Measurements from ENCODE around the gene GPR137. TPM values are rescaled to one million over a fixed set of nuclear protein-coding genes. Genes with fewer than 3 reads are reported as not detected.

The GPR137 gene
- total and polyA plus RNA-seq, 9 of the 15 experiments (the other 6 are each of a cell fraction or from before 2014, with no cell fraction given), result 0.32 to 26.7 (median 10.7) TPM

DNA sequence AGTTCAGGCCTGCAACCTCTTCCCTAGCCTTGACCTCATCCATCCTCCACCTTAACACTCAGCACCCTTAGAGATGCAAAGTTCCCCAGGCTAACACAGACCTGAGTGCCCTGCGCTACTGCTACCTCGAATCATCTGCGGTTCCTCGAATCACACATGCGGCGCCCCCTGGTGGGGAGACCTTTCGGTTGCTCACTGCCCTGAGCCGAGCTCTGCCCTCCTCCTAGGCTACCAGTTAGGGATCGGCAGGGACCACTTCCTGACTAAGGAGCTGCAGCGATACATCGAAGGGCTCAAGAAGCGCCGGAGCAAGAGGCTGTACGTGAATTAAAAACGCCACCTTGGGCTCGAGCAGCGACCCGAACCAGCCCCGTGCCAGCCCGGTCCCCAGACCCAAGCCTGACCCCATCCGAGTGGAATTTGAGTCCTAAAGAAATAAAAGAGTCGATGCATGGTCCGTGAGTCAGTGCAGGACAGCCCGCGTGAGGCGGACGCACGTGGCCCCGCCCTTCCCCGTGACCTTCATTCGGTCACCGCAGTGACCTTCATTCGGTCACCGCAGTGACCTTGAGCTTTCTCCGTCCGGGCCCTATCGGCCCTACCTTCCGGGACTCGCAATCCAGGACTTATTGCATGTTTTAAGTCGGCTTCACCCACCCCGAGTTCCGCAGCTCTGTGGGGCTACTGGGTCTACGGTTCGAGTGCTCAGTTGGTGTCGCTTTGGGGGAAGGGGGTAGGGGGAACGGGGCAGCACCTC, 18.8 kb downstream of the GPR137 start:
- TSS peak; percentile 97 for BruUV-seq (replicated peaks)
- DNase-seq (ENCODE audit: extremely low read depth in 1 of 4, low spot score in 3 of 4), result peak; percentile 64 to 95 (median 76)
- ChIA-PET POLR2A (interaction anchor here (0.5 to 5.8 kb wide), 18 partner anchors 13 to 1195 kb away, joined by 3 to 68 read pairs (median 4); partner anchors contain the start of genes BAD, FERMT3, NUDT22 and PPP1R14B), CTCF (ENCODE audit: low intra/inter-chr PET ratio) (interaction anchor here (1.4 kb wide), 1 partner anchor 100 kb away, joined by 10 read pairs; no protein-coding TSS in a partner anchor)
- H3K27ac ChIP-seq (ENCODE audit: extremely low read depth, low read depth, low read length), result peak overlapping the region; percentile 100
- peak overlapping the region; percentile 72 for H3K4me3 ChIP-seq
- peaks cover 22% of the 10 kb centered on the region; the same call in 2 of the 3 replicates for H3K36me3 ChIP-seq (ENCODE audit: control insufficient read depth, insufficient read depth, low read length)
- H3K9ac ChIP-seq (ENCODE audit: insufficient read depth in 1 of 2, low read depth in 2 of 2, low read length in 2 of 2), result peak overlapping the region; percentile 94 to 100
- in situ Hi-C loops (cut with MboI) (no loop called here), intact Hi-C loops (cut with micrococcal nuclease) (loop anchor here (1.0 to 10.0 kb wide), 6 partner anchors 34 to 470 kb away; partner anchors contain the start of genes FKBP2, MARK2, PPP1R14B and STIP1)
- peak; percentile 69 for ATAC-seq
- H3K4me1 ChIP-seq (replicated peaks in 1 of 2; ENCODE audit: control insufficient read depth in 2 of 2, insufficient read depth in 2 of 2, low read length in 2 of 2), result peaks cover 32 to 53% of the 10 kb centered on the region in 2 experiments
- H3K4me2 ChIP-seq (ENCODE audit: insufficient read depth, low read length), result peak overlapping the region; percentile 93
- FAIRE-seq, result no peak
- H3K9me3 ChIP-seq (replicated peaks; ENCODE audit: control insufficient read depth, insufficient read depth, low read depth, low read length), result no peaks in the 10 kb centered on the region
- WGBS (ENCODE audit: insufficient coverage, low coverage, missing lambda C conversion rate), result 1% methylated on average over 45 of the region's 46 CpGs
- peak overlapping the region; percentile 93 for H2AFZ ChIP-seq (ENCODE audit: low read depth, low read length)
- H3K79me2 ChIP-seq (ENCODE audit: control insufficient read depth, insufficient read depth, low read length), result peaks cover 37% of the 10 kb centered on the region
- H4K20me1 ChIP-seq (replicated peaks; ENCODE audit: control insufficient read depth, insufficient read depth, low read length), result no peaks in the 10 kb centered on the region; the same call in 1 of the 2 replicates
- peaks cover 5% of the 10 kb centered on the region for H3K9me1 ChIP-seq (ENCODE audit: control insufficient read depth, insufficient read depth, low read length)
- no peaks in the 10 kb centered on the region for H3K27me3 ChIP-seq (ENCODE audit: control insufficient read depth in 2 of 2, insufficient read depth in 2 of 2, low read length in 2 of 2)
- TF ChIP-seq ZNF184 (CRISPR knock-in tag; IDR thresholded peaks at IDR 0.05) (no peak), ZNF644 (tag; IDR thresholded peaks at IDR 0.05; ENCODE audit: low read depth) (no peak), NEUROD1 (IDR thresholded peaks at IDR 0.05; ENCODE audit: borderline replicate concordance, low read depth, low read length, partially characterized antibody) (no peak), FOXA3 (CRISPR knock-in tag; conservative IDR thresholded peaks at IDR 0.05 in 1 of 2, IDR thresholded peaks at IDR 0.05 in 1 of 2) (no peak; a peak in 1 of 4 replicates), ZNF77 (CRISPR knock-in tag; IDR thresholded peaks at IDR 0.05) (no peak), ELF2 (CRISPR knock-in tag; IDR thresholded peaks at IDR 0.05) (0 out of 2 replicates have a peak, but pooled peaks have one; percentile 59), POLR2AphosphoS5 (IDR thresholded peaks at IDR 0.05; ENCODE audit: control insufficient read depth, insufficient read depth, low read depth, low read length) (peak; percentile 60), MEF2D (tag; conservative IDR thresholded peaks at IDR 0.05; ENCODE audit: low read depth) (no peak; the same call in 1 of the 2 replicates), ARHGAP35 (IDR thresholded peaks at IDR 0.05; ENCODE audit: partially characterized antibody) (no peak), SMARCA5 (IDR thresholded peaks at IDR 0.05) (no peak; the same call in 1 of the 2 replicates), ATF7 (IDR thresholded peaks at IDR 0.05) (peak; percentile 64), DDX20 (tag; IDR thresholded peaks at IDR 0.05; ENCODE audit: low read depth) (no peak), MEIS2 (IDR thresholded peaks at IDR 0.05; ENCODE audit: partially characterized antibody) (no peak), RFX7 (CRISPR knock-in tag; IDR thresholded peaks at IDR 0.05) (peak; percentile 56; the same call in 1 of the 2 replicates), ZNF24 (IDR thresholded peaks at IDR 0.05) (peak; percentile 28; the same call in 1 of the 2 replicates), CLOCK (CRISPR knock-in tag; IDR thresholded peaks at IDR 0.05; ENCODE audit: borderline replicate concordance) (no peak), RFX5 (IDR thresholded peaks at IDR 0.05; ENCODE audit: low read depth, low read length) (no peak)
- TF ChIP-seq, protein P1, sequence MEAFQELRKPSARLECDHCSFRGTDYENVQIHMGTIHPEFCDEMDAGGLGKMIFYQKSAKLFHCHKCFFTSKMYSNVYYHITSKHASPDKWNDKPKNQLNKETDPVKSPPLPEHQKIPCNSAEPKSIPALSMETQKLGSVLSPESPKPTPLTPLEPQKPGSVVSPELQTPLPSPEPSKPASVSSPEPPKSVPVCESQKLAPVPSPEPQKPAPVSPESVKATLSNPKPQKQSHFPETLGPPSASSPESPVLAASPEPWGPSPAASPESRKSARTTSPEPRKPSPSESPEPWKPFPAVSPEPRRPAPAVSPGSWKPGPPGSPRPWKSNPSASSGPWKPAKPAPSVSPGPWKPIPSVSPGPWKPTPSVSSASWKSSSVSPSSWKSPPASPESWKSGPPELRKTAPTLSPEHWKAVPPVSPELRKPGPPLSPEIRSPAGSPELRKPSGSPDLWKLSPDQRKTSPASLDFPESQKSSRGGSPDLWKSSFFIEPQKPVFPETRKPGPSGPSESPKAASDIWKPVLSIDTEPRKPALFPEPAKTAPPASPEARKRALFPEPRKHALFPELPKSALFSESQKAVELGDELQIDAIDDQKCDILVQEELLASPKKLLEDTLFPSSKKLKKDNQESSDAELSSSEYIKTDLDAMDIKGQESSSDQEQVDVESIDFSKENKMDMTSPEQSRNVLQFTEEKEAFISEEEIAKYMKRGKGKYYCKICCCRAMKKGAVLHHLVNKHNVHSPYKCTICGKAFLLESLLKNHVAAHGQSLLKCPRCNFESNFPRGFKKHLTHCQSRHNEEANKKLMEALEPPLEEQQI (IDR thresholded peaks at IDR 0.05), result no peak
